ENCODE measurements around the gene SPRR3.

SPRR3 gene

GRCh38 chr1:152982076-152982475 is 19.5 kb upstream of the SPRR3 start:
- H2AFZ ChIP-seq (ENCODE audit: insufficient read depth, low read length, poor library complexity): no peak overlapping the region

GRCh38 chr1:152983234-152983633 is 18.3 kb upstream of the SPRR3 start:
- H3K9ac ChIP-seq (ENCODE audit: low read length): no peak overlapping the region
- H3K27me3 ChIP-seq (ENCODE audit: insufficient read depth, low read length): no peaks in the 10 kb centered on the region
- H3K79me1 ChIP-seq (ENCODE audit: low read length): no peaks in the 10 kb centered on the region
- H3K18ac ChIP-seq (ENCODE audit: low read length): no peak overlapping the region
- H3K9me3 ChIP-seq (ENCODE audit: insufficient read depth, low read depth, low read length): peaks cover 2% of the 10 kb centered on the region
- H3K4me3 ChIP-seq (ENCODE audit: low read depth, low read length): no peak overlapping the region
- no peak overlapping the region for H3K23ac ChIP-seq (ENCODE audit: low read length)
- H3K4ac ChIP-seq (ENCODE audit: low read depth, low read length): no peak overlapping the region
- H3K4me1 ChIP-seq (ENCODE audit: control insufficient read depth in 1 of 2, insufficient read depth in 2 of 2, low read length in 2 of 2): no peaks in the 10 kb centered on the region
- H2AK5ac ChIP-seq (ENCODE audit: low read length): no peak overlapping the region
- no peak for DNase-seq
- H2AFZ ChIP-seq (ENCODE audit: insufficient read depth, low read length, poor library complexity): no peak overlapping the region
- H2BK5ac ChIP-seq (ENCODE audit: low read depth, low read length, poor library complexity): no peak overlapping the region
- no peak overlapping the region for H4K91ac ChIP-seq (ENCODE audit: low read depth, low read length)
- no peaks in the 10 kb centered on the region for H3K79me2 ChIP-seq (ENCODE audit: control insufficient read depth, insufficient read depth, low read length, poor library complexity)
- no peak overlapping the region for H3K27ac ChIP-seq (ENCODE audit: low read depth, low read length)
- no peak overlapping the region for H3K4me2 ChIP-seq (ENCODE audit: low read length)
- no peak overlapping the region for H2BK120ac ChIP-seq (ENCODE audit: insufficient read depth, low read length, poor library complexity)
- no peak overlapping the region for H4K12ac ChIP-seq (ENCODE audit: low read depth, low read length)
- no peak overlapping the region for H4K8ac ChIP-seq (ENCODE audit: low read depth, low read length)
- no peaks in the 10 kb centered on the region for H3K36me3 ChIP-seq (ENCODE audit: control insufficient read depth in 1 of 2, insufficient read depth in 2 of 2, low read length in 2 of 2)
- no peak overlapping the region for H2BK12ac ChIP-seq (ENCODE audit: low read length)
- no peak overlapping the region for H3K14ac ChIP-seq (ENCODE audit: low read length)

More at GRCh38 chr1:152982076-152982475, 19.5 kb upstream of the SPRR3 start:
- no peaks in the 10 kb centered on the region for H3K27me3 ChIP-seq (ENCODE audit: insufficient read depth, low read length)
- H3K27ac ChIP-seq (ENCODE audit: low read depth, low read length): no peak overlapping the region
- H3K36me3 ChIP-seq (ENCODE audit: control insufficient read depth in 1 of 2, insufficient read depth in 2 of 2, low read length in 2 of 2): no peaks in the 10 kb centered on the region
- H2BK5ac ChIP-seq (ENCODE audit: low read depth, low read length, poor library complexity): no peak overlapping the region
- H3K79me2 ChIP-seq (ENCODE audit: control insufficient read depth, insufficient read depth, low read length, poor library complexity): no peaks in the 10 kb centered on the region
- no peak overlapping the region for H3K4me3 ChIP-seq (ENCODE audit: low read depth, low read length)
- no CpG with 5 or more reads among the region's 4 CpGs for WGBS (ENCODE audit: extremely low coverage, insufficient coverage, insufficient read length)
- H3K9ac ChIP-seq (ENCODE audit: low read length): no peak overlapping the region
- H2BK12ac ChIP-seq (ENCODE audit: low read length): no peak overlapping the region
- no peak overlapping the region for H4K91ac ChIP-seq (ENCODE audit: low read depth, low read length)
- no peak overlapping the region for H4K8ac ChIP-seq (ENCODE audit: low read depth, low read length)
- no peaks in the 10 kb centered on the region for H3K79me1 ChIP-seq (ENCODE audit: low read length)
- no peak overlapping the region for H3K18ac ChIP-seq (ENCODE audit: low read length)
- H2AK5ac ChIP-seq (ENCODE audit: low read length): no peak overlapping the region
- H3K4me1 ChIP-seq (ENCODE audit: control insufficient read depth in 1 of 2, insufficient read depth in 2 of 2, low read length in 2 of 2): no peaks in the 10 kb centered on the region
- H3K9me3 ChIP-seq (ENCODE audit: insufficient read depth, low read depth, low read length): peaks cover 2% of the 10 kb centered on the region
- no peak overlapping the region for H2BK120ac ChIP-seq (ENCODE audit: insufficient read depth, low read length, poor library complexity)
- H3K14ac ChIP-seq (ENCODE audit: low read length): no peak overlapping the region
- H3K4ac ChIP-seq (ENCODE audit: low read depth, low read length): no peak overlapping the region
- no peak overlapping the region for H4K12ac ChIP-seq (ENCODE audit: low read depth, low read length)
- H3K23ac ChIP-seq (ENCODE audit: low read length): no peak overlapping the region
- no peak overlapping the region for H3K4me2 ChIP-seq (ENCODE audit: low read length)
- no peak for DNase-seq

- H3K18ac ChIP-seq (ENCODE audit: low read length): no peak within 1 kb of the TSS
- no peaks in the 10 kb centered on the region for H3K4me1 ChIP-seq (ENCODE audit: control insufficient read depth in 1 of 2, insufficient read depth in 2 of 2, low read length in 2 of 2)
- no peaks in the 10 kb centered on the region for H3K79me2 ChIP-seq (ENCODE audit: control insufficient read depth, insufficient read depth, low read length, poor library complexity)
- no peaks in the 10 kb centered on the region for H3K36me3 ChIP-seq (ENCODE audit: control insufficient read depth in 1 of 2, insufficient read depth in 2 of 2, low read length in 2 of 2)
- no peak within 1 kb of the TSS for H3K14ac ChIP-seq (ENCODE audit: low read length)
- H2BK12ac ChIP-seq (ENCODE audit: low read length): no peak within 1 kb of the TSS
- no peak within 1 kb of the TSS for H4K8ac ChIP-seq (ENCODE audit: low read depth, low read length)
- H2AFZ ChIP-seq (ENCODE audit: insufficient read depth, low read length, poor library complexity): no peak within 1 kb of the TSS
- no peak within 1 kb of the TSS for H3K4me3 ChIP-seq (ENCODE audit: low read depth, low read length)
- no CpG with 5 or more reads among the region's 3 CpGs for WGBS (ENCODE audit: extremely low coverage, insufficient coverage, insufficient read length)
- H3K9ac ChIP-seq (ENCODE audit: low read length): no peak within 1 kb of the TSS
- H4K91ac ChIP-seq (ENCODE audit: low read depth, low read length): no peak within 1 kb of the TSS
- peaks cover 2% of the 10 kb centered on the region for H3K9me3 ChIP-seq (ENCODE audit: insufficient read depth, low read depth, low read length)
- DNase-seq: no peak
- no peak within 1 kb of the TSS for H2BK120ac ChIP-seq (ENCODE audit: insufficient read depth, low read length, poor library complexity)
- no peak within 1 kb of the TSS for H2BK5ac ChIP-seq (ENCODE audit: low read depth, low read length, poor library complexity)
- no peak within 1 kb of the TSS for H4K12ac ChIP-seq (ENCODE audit: low read depth, low read length)
- H3K23ac ChIP-seq (ENCODE audit: low read length): no peak within 1 kb of the TSS
- no peaks in the 10 kb centered on the region for H3K79me1 ChIP-seq (ENCODE audit: low read length)
- H3K27me3 ChIP-seq (ENCODE audit: insufficient read depth, low read length): no peaks in the 10 kb centered on the region
- H2AK5ac ChIP-seq (ENCODE audit: low read length): no peak within 1 kb of the TSS
- no peak within 1 kb of the TSS for H3K4me2 ChIP-seq (ENCODE audit: low read length)
- H3K27ac ChIP-seq (ENCODE audit: low read depth, low read length): no peak within 1 kb of the TSS
- no peak within 1 kb of the TSS for H3K4ac ChIP-seq (ENCODE audit: low read depth, low read length)
Observed at GRCh38 chr1:152983743-152984142, 17.8 kb upstream of the SPRR3 start, which contains the start of gene SPRR1A. Gene SPRR1A, plus strand, starts transcription at chr1:152984081. Its CDS starts 1,150 bp downstream, at chr1:152985231.

GRCh38 chr1:152986578-152986977 is 15.0 kb upstream of the SPRR3 start:
- WGBS (ENCODE audit: extremely low coverage, insufficient coverage, insufficient read length): no CpG with 5 or more reads among the region's 2 CpGs
- no peak for DNase-seq
- H4K8ac ChIP-seq (ENCODE audit: low read depth, low read length): no peak overlapping the region

More at GRCh38 chr1:152986578-152986977, 15.0 kb upstream of the SPRR3 start:
- Histone ChIP-seq H3K4me1 (ENCODE audit: control insufficient read depth in 1 of 2, insufficient read depth in 2 of 2, low read length in 2 of 2) (no peaks in the 10 kb centered on the region), H3K36me3 (ENCODE audit: control insufficient read depth in 1 of 2, insufficient read depth in 2 of 2, low read length in 2 of 2) (no peaks in the 10 kb centered on the region), H3K4me2 (ENCODE audit: low read length) (no peak overlapping the region), H3K14ac (ENCODE audit: low read length) (no peak overlapping the region), H3K79me1 (ENCODE audit: low read length) (no peaks in the 10 kb centered on the region), H2BK120ac (ENCODE audit: insufficient read depth, low read length, poor library complexity) (no peak overlapping the region), H3K23ac (ENCODE audit: low read length) (no peak overlapping the region), H3K27me3 (ENCODE audit: insufficient read depth, low read length) (no peaks in the 10 kb centered on the region), H4K12ac (ENCODE audit: low read depth, low read length) (no peak overlapping the region), H3K4ac (ENCODE audit: low read depth, low read length) (no peak overlapping the region), H3K27ac (ENCODE audit: low read depth, low read length) (no peak overlapping the region), H2BK5ac (ENCODE audit: low read depth, low read length, poor library complexity) (no peak overlapping the region), H3K18ac (ENCODE audit: low read length) (no peak overlapping the region), H3K9ac (ENCODE audit: low read length) (no peak overlapping the region), H2BK12ac (ENCODE audit: low read length) (no peak overlapping the region), H3K9me3 (ENCODE audit: insufficient read depth, low read depth, low read length) (peaks cover 2% of the 10 kb centered on the region), H3K4me3 (ENCODE audit: low read depth, low read length) (no peak overlapping the region), H3K79me2 (ENCODE audit: control insufficient read depth, insufficient read depth, low read length, poor library complexity) (no peaks in the 10 kb centered on the region), H2AK5ac (ENCODE audit: low read length) (no peak overlapping the region), H4K91ac (ENCODE audit: low read depth, low read length) (no peak overlapping the region), H2AFZ (ENCODE audit: insufficient read depth, low read length, poor library complexity) (no peak overlapping the region)

Measured in trophoblast cell (in vitro differentiated cells and primary cell).